PC-9 (cell line): ENCODE data around the gene TMPRSS4.
"Not testable (repeated sequence)": the region's sequence is repeated elsewhere in the genome, so short reads cannot be mapped to it uniquely, and the experiment has no call there.

Source experiments
- CTCF ChIP-seq: fragments of 200-600 bp; sonication (generic); conservative IDR thresholded peaks from 2 replicates; pipeline ENCODE4 v1.6.1; 2017; ENCODE audit warnings: mixed run types, antibody characterized with exemption, mild to moderate bottlenecking, moderate library complexity
- EZH2 ChIP-seq: fragments of 200-600 bp; sonication (generic); IDR thresholded peaks from 2 replicates; pipeline ENCODE4 v1.8.0; 2017; ENCODE audit warnings: antibody characterized with exemption, low read depth

- not testable (repeated sequence) for TF ChIP-seq CTCF, EZH2
Observed at GRCh38 chr11:118062181-118062580, 14.7 kb upstream of the TMPRSS4 start.
